HEK293T (cell line): ENCODE data around the gene PIAS4.

Experiments
- ARNT ChIP-seq: fragments of 450-650 bp; IDR thresholded peaks from 2 replicates; pipeline ENCODE4 v1.6.1; 2017; ENCODE audit warnings: mild to moderate bottlenecking
- BHLHE40 ChIP-seq: fragments of 450-650 bp; IDR thresholded peaks from 2 replicates; pipeline ENCODE4 v1.6.1; 2016; ENCODE audit warnings: mild to moderate bottlenecking, moderate library complexity, borderline replicate concordance
- ELF4 ChIP-seq: fragments of 450-650 bp; IDR thresholded peaks from 2 replicates; pipeline ENCODE4 v1.6.1; 2017; ENCODE audit warnings: antibody characterized with exemption
- FOXA1 ChIP-seq: fragments of 450-650 bp; IDR thresholded peaks from 2 replicates; pipeline ENCODE4 v1.6.1; 2016; ENCODE audit warnings: mild to moderate bottlenecking
- FOXK2 ChIP-seq: fragments of 450-650 bp; IDR thresholded peaks from 2 replicates; pipeline ENCODE4 v1.6.1; 2016; ENCODE audit warnings: mild to moderate bottlenecking
- HDGF ChIP-seq: fragments of 450-650 bp; IDR thresholded peaks from 2 replicates; pipeline ENCODE4 v1.6.1; 2017; ENCODE audit warnings: antibody characterized with exemption, borderline replicate concordance
- L3MBTL2 ChIP-seq: fragments of 450-650 bp; conservative IDR thresholded peaks from 2 replicates; pipeline ENCODE4 v1.6.1; 2016; ENCODE audit warnings: mild to moderate bottlenecking
- LEF1 ChIP-seq: fragments of 450-650 bp; IDR thresholded peaks from 2 replicates; pipeline ENCODE4 v1.6.1; 2017; ENCODE audit warnings: mild to moderate bottlenecking, borderline replicate concordance
- NFRKB ChIP-seq: fragments of 450-650 bp; IDR thresholded peaks from 2 replicates; pipeline ENCODE4 v1.6.1; 2016; ENCODE audit warnings: mild to moderate bottlenecking, moderate library complexity
- PKNOX1 ChIP-seq: fragments of 450-650 bp; IDR thresholded peaks from 2 replicates; pipeline ENCODE4 v1.6.1; 2016
- SP1 ChIP-seq: fragments of 450-650 bp; IDR thresholded peaks from 2 replicates; pipeline ENCODE4 v1.6.1; 2017
- SUZ12 ChIP-seq: fragments of 450-650 bp; IDR thresholded peaks from 2 replicates; pipeline ENCODE4 v1.6.1; 2016; ENCODE audit warnings: mild to moderate bottlenecking
- TARDBP ChIP-seq: fragments of 450-650 bp; IDR thresholded peaks from 2 replicates; pipeline ENCODE4 v1.6.1; 2016
- ZNF384 ChIP-seq: fragments of 450-650 bp; IDR thresholded peaks from 2 replicates; pipeline ENCODE4 v1.6.1; 2016

- TF ChIP-seq L3MBTL2 (no peak), FOXK2 (no peak), BHLHE40 (no peak), LEF1 (no peak), TARDBP (no peak), SP1 (no peak), FOXA1 (no peak), NFRKB (no peak), SUZ12 (no peak), HDGF (no peak), ARNT (no peak), ELF4 (no peak), PKNOX1 (no peak), ZNF384 (no peak)
These were observed 9.5 kb downstream of the PIAS4 start for GRCh38 chr19:4016903-4017638.
